ENCODE data around the gene LAD1. TPM values are rescaled to one million over a fixed set of nuclear protein-coding genes. Genes with fewer than 3 reads are reported as not detected.

Gene LAD1
- polyA plus RNA-seq, 3 donors = not detected

GRCh38 chr1:201426479-201427310 is 27.6 kb upstream of the LAD1 start:
- H2AFZ ChIP-seq (ENCODE audit: insufficient read depth, low read depth, low read length, poor library complexity, severe bottlenecking) = no peak overlapping the region
- H3K36me3 ChIP-seq (replicated peaks in 1 of 2; ENCODE audit: control insufficient read depth in 1 of 2, insufficient read depth in 2 of 2, low read length in 2 of 2) = no peaks in the 10 kb centered on the region
- Mint-ChIP-seq H3K9me3 (peaks cover 0 to 2% (median 0%) of the 10 kb centered on the region in 7 donors), H3K27me3 (ENCODE audit: low read depth in 3 of 3) (peaks cover 3 to 7% (median 4%) of the 10 kb centered on the region in 3 donors), H3K36me3 (no peaks in the 10 kb centered on the region), H3K4me3 (no peak overlapping the region), H3K27ac (no peak overlapping the region), H3K4me1 (peaks cover 9% of the 10 kb centered on the region)
- peaks cover 0 to 6% of the 10 kb centered on the region in 2 donors for H3K4me1 ChIP-seq (ENCODE audit: control insufficient read depth in 1 of 2, insufficient read depth in 2 of 2, low read length in 2 of 2)
- H3K4me2 ChIP-seq (replicated peaks; ENCODE audit: extremely low read depth, low read length, poor library complexity, severe bottlenecking) = no peak overlapping the region
- H4K20me1 ChIP-seq (ENCODE audit: insufficient read depth, low read length) = no peaks in the 10 kb centered on the region
- WGBS (ENCODE audit: insufficient coverage) = 73% methylated on average over 5 of the region's 15 CpGs
- TF ChIP-seq CTCF (IDR thresholded peaks at IDR 0.05) = no peak
- no peaks in the 10 kb centered on the region for H3K9me3 ChIP-seq (replicated peaks in 1 of 2; ENCODE audit: control insufficient read depth in 1 of 2, insufficient read depth in 1 of 2, low read length in 2 of 2)
- H3K27ac ChIP-seq (ENCODE audit: low read depth in 1 of 2, low read length in 2 of 2) = no peak overlapping the region
- intact Hi-C loops (cut with micrococcal nuclease) = no loop called here
- no peak overlapping the region for H3K9ac ChIP-seq (ENCODE audit: insufficient read depth, low read length, poor library complexity, severe bottlenecking)
- DNase-seq = no peak
- H3K27me3 ChIP-seq (ENCODE audit: control insufficient read depth in 2 of 2, insufficient read depth in 2 of 2, low read length in 2 of 2) = no peaks in the 10 kb centered on the region
- no peaks in the 10 kb centered on the region for H3K79me2 ChIP-seq (ENCODE audit: insufficient read depth, low read length)
- H3K4me3 ChIP-seq (replicated peaks in 1 of 3; ENCODE audit: low read depth in 2 of 3, low read length in 3 of 3) = no peak overlapping the region

GRCh38 chr1:201424146-201424545 is 25.0 kb upstream of the LAD1 start:
- 93% methylated on average over 2 of the region's 2 CpGs for WGBS (ENCODE audit: insufficient coverage)
- TF ChIP-seq CTCF (IDR thresholded peaks at IDR 0.05) = no peak
- no peaks in the 10 kb centered on the region for H3K9me3 ChIP-seq (replicated peaks in 1 of 2; ENCODE audit: control insufficient read depth in 1 of 2, insufficient read depth in 1 of 2, low read length in 2 of 2)
- no peaks in the 10 kb centered on the region for H3K36me3 Mint-ChIP-seq
- H3K79me2 ChIP-seq (ENCODE audit: insufficient read depth, low read length) = no peaks in the 10 kb centered on the region
- H4K20me1 ChIP-seq (ENCODE audit: insufficient read depth, low read length) = no peaks in the 10 kb centered on the region
- peaks cover 9% of the 10 kb centered on the region for H3K4me1 Mint-ChIP-seq
- no peak overlapping the region for H3K9ac ChIP-seq (ENCODE audit: insufficient read depth, low read length, poor library complexity, severe bottlenecking)
- H3K4me3 Mint-ChIP-seq = no peak overlapping the region
- H2AFZ ChIP-seq (ENCODE audit: insufficient read depth, low read depth, low read length, poor library complexity, severe bottlenecking) = no peak overlapping the region
- no peak overlapping the region for H3K27ac Mint-ChIP-seq
- intact Hi-C loops (cut with micrococcal nuclease) = no loop called here
- DNase-seq = no peak
- no peaks in the 10 kb centered on the region for H3K36me3 ChIP-seq (replicated peaks in 1 of 2; ENCODE audit: control insufficient read depth in 1 of 2, insufficient read depth in 2 of 2, low read length in 2 of 2)
- H3K4me1 ChIP-seq (ENCODE audit: control insufficient read depth in 1 of 2, insufficient read depth in 2 of 2, low read length in 2 of 2) = peaks cover 0 to 6% of the 10 kb centered on the region in 2 donors
- H3K4me2 ChIP-seq (replicated peaks; ENCODE audit: extremely low read depth, low read length, poor library complexity, severe bottlenecking) = no peak overlapping the region
- no peak overlapping the region for H3K27ac ChIP-seq (ENCODE audit: low read depth in 1 of 2, low read length in 2 of 2)
- H3K9me3 Mint-ChIP-seq = peaks cover 0 to 2% (median 0%) of the 10 kb centered on the region in 7 donors
- no peaks in the 10 kb centered on the region for H3K27me3 ChIP-seq (ENCODE audit: control insufficient read depth in 2 of 2, insufficient read depth in 2 of 2, low read length in 2 of 2)
- H3K27me3 Mint-ChIP-seq (ENCODE audit: low read depth in 3 of 3) = peaks cover 2 to 5% (median 5%) of the 10 kb centered on the region in 3 donors
- H3K4me3 ChIP-seq (replicated peaks in 1 of 3; ENCODE audit: low read depth in 2 of 3, low read length in 3 of 3) = no peak overlapping the region

All from CD14-positive monocyte (primary cell).